Right lobe of liver (tissue), 6 donors: ENCODE data around the gene LHPP. TPM values are rescaled to one million over a fixed set of nuclear protein-coding genes. Genes with fewer than 3 reads are reported as not detected.
A peak's percentile ranks its signal among the peaks of the same experiment; 100 is the strongest.

Experiments used
- ATAC-seq, 4 donors: fragments of 200-7000 bp; cut with Tn5 transposase; one replicate each; pipeline ENCODE4 v1.9.1; 2020; ENCODE audit warnings: mild to moderate bottlenecking in 4 of 4, moderate library complexity in 4 of 4
- DNase-seq, 3 donors: peaks; one replicate each; pipeline ENCODE4 v3.0.0-alpha.2; 2020
- H3K27ac ChIP-seq, 3 donors: fragments of 200-600 bp; one replicate each; pipeline ENCODE4 v1.8.0; 2022
- H3K27me3 ChIP-seq, 2 donors: fragments of 200-600 bp; one replicate each; pipeline ENCODE4 v1.8.0; 2022
- H3K36me3 ChIP-seq, 4 donors: fragments of 200-600 bp; sonication (generic) in 1 of 4; one replicate each; pipeline versions ENCODE4 v1.5.1 to v1.8.0; 2017 to 2022; ENCODE audit warnings: control low read depth in 1 of 4
- H3K4me1 ChIP-seq, 4 donors: fragments of 200-600 bp; sonication (generic) in 1 of 4; one replicate each; pipeline versions ENCODE4 v1.5.1 to v1.8.0; 2017 to 2022; ENCODE audit warnings: control low read depth in 1 of 4
- H3K4me3 ChIP-seq, 3 donors: fragments of 200-600 bp; one replicate each; pipeline ENCODE4 v1.8.0; 2022
- H3K9me3 ChIP-seq, 4 donors: fragments of 200-600 bp; sonication (generic) in 1 of 4; one replicate each; pipeline versions ENCODE4 v1.5.1 to v1.8.0; 2017 to 2022; ENCODE audit warnings: control low read depth in 1 of 4
- CTCF ChIP-seq, 4 donors: fragments of 200-600 bp in 3 of 4; fragments of 450-650 bp in 1 of 4; IDR thresholded peaks; one replicate each; pipeline versions ENCODE4 v1.5.1 to v1.8.0; 2016 to 2022; ENCODE audit warnings: antibody characterized with exemption in 4 of 4, mild to moderate bottlenecking in 2 of 4
- POLR2A ChIP-seq: fragments of 450-650 bp; IDR thresholded peaks from one replicate; pipeline ENCODE4 v1.6.1; 2017; ENCODE audit warnings: antibody characterized with exemption, mild to moderate bottlenecking
- WGBS: methylation state at CpG from one replicate; pipeline ENCODE4 v1.1.6; 2018; ENCODE audit warnings: low coverage, low lambda C conversion rate; ENCODE audit not compliant: insufficient coverage; ENCODE audit errors: missing lambda C conversion rate; 5-methylcytosine and 5-hydroxymethylcytosine counted together
- intact Hi-C, 2 donors: fragments of 100-400 bp; cut with DNase I; formaldehyde crosslinking; loops; one replicate each; pipeline versions ENCODE4 v1.11.2 to v1.14.1; 2022
- total RNA-seq, 6 experiments: library from RNA; depleted of rRNA in 2 of 6; stranded (reverse); fragments of >200 nt in 2 of 6; fragmentation: NEBNext Ultra II Directional in 3 of 6; extraction: Animal tissue kit (Norgen Biotek cat#: 25700) in 3 of 6; gene quantifications; one replicate each; pipeline versions ENCODE4 v1.1.0 to v1.2.4, GENCODE V29; 2016 to 2023
- donor health status: DM: no; HTN: yes; CAD: no.
- donor health status: DM: no; HTN: no; CAD: no.
- donor health status: DM: no; HTN: no; CAD: no.
- donor health status: DM: no; HTN: yes; CAD: no.
- donor health status: DM: no; HTN: yes; CAD: no.

The LHPP gene
- total RNA-seq, 6 experiments from 2014 or later, result 19.3 to 56.3 (median 36.3) TPM

GRCh38 chr10:124491105-124491504 is 29.5 kb downstream of the LHPP start:
- no peak overlapping the region for H3K4me3 ChIP-seq
- no peaks in the 10 kb centered on the region for H3K36me3 ChIP-seq
- intact Hi-C loops, result no loop called here
- TF ChIP-seq POLR2A (no peak), CTCF (IDR thresholded peaks at IDR 0.05) (no peak)
- H3K9me3 ChIP-seq, result no peaks in the 10 kb centered on the region
- ATAC-seq (no peak), DNase-seq (no peak)
- H3K4me1 ChIP-seq, result no peaks in the 10 kb centered on the region
- WGBS, result 90% methylated on average over 2 of the region's 9 CpGs
- no peaks in the 10 kb centered on the region for H3K27me3 ChIP-seq
- no peak overlapping the region for H3K27ac ChIP-seq

GRCh38 chr10:124492266-124492665 is 30.6 kb downstream of the LHPP start:
- ATAC-seq, result no peak
- H3K27ac ChIP-seq, result no peak overlapping the region
- no peaks in the 10 kb centered on the region for H3K4me1 ChIP-seq
- TF ChIP-seq CTCF (IDR thresholded peaks at IDR 0.05), result no peak
- TF ChIP-seq POLR2A, result no peak
- H3K36me3 ChIP-seq, result no peaks in the 10 kb centered on the region
- H3K4me3 ChIP-seq, result no peak overlapping the region
- WGBS, result 95% methylated on average over 8 of the region's 8 CpGs
- intact Hi-C loops, result no loop called here
- no peaks in the 10 kb centered on the region for H3K9me3 ChIP-seq
- DNase-seq, result no peak
- H3K27me3 ChIP-seq, result no peaks in the 10 kb centered on the region

GRCh38 chr10:124493214-124493882 is 31.7 kb downstream of the LHPP start:
- TF ChIP-seq POLR2A (no peak), CTCF (IDR thresholded peaks at IDR 0.05) (no peak)
- WGBS, result 64% methylated on average over 14 of the region's 23 CpGs
- Histone ChIP-seq H3K36me3 (no peaks in the 10 kb centered on the region), H3K4me1 (no peaks in the 10 kb centered on the region), H3K9me3 (no peaks in the 10 kb centered on the region), H3K27ac (no peak overlapping the region), H3K4me3 (no peak overlapping the region), H3K27me3 (no peaks in the 10 kb centered on the region)
- ATAC-seq (peak in 2 of 4 donors; percentile 50 to 53), DNase-seq (no peak)
- intact Hi-C loops, result no loop called here

GRCh38 chr10:124494046-124494807 is 32.6 kb downstream of the LHPP start:
- WGBS, result 55% methylated on average over 14 of the region's 16 CpGs
- DNase-seq, result no peak
- TF ChIP-seq CTCF (IDR thresholded peaks at IDR 0.05), result no peak
- TF ChIP-seq POLR2A, result no peak

More at GRCh38 chr10:124494046-124494807, 32.6 kb downstream of the LHPP start:
- Histone ChIP-seq H3K9me3 (no peaks in the 10 kb centered on the region), H3K4me1 (no peaks in the 10 kb centered on the region), H3K4me3 (no peak overlapping the region), H3K27me3 (no peaks in the 10 kb centered on the region), H3K36me3 (no peaks in the 10 kb centered on the region), H3K27ac (no peak overlapping the region)
- peak in 3 of 4 donors; percentile 8 to 58 (median 43) for ATAC-seq
- intact Hi-C loops, result no loop called here
